ENCODE data around the gene NEK2. TPM values are rescaled to one million over a fixed set of nuclear protein-coding genes. Genes with fewer than 3 reads are reported as not detected.

NEK2 gene
- total and polyA plus RNA-seq, 2 of the 13 experiments (the other 11 are each of a cell fraction or from before 2014, with no cell fraction given), result 10.9 to 40.8 TPM

DNA sequence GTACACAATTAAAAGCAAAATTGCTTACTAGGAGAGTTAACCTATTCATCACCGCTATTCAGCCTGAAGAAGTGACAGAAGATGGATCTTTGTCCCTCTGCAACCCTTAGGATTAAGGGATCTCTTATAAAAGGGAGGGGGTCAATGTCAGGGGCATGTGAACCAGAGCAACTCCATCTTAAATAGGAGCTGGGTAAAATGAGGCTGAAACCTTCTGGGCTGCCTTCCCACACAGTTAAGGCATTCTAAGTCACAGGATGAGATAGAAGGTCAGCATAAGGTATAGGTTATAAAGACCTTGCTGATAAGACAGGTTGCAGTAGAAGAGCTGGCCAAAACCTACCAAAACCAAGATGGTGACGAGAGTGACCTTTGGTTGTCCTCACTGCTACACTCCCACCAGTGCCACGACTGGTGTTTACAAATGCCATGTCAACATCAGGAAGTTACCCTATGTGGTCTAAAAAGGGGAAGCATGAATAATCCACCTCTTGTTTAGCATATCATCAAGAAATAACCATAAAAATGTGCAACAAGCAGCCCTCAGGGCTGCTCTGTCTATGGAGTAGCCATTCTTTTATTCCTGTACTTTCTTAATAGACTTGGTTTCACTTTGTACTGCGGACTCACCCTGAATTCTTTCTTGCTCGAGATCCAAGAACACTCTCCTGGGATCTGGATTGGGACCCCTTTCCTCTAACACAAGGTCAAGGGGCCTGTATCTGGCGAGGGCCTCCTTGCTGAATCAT, 35.3 kb upstream of the NEK2 start (continued):
- TF ChIP-seq ZNF713 (CRISPR knock-in tag; IDR thresholded peaks at IDR 0.05) (no peak), ELF3 (CRISPR knock-in tag; IDR thresholded peaks at IDR 0.05) (no peak), EED (CRISPR knock-in tag; IDR thresholded peaks at IDR 0.05) (no peak)
- TF ChIP-seq, protein P1, sequence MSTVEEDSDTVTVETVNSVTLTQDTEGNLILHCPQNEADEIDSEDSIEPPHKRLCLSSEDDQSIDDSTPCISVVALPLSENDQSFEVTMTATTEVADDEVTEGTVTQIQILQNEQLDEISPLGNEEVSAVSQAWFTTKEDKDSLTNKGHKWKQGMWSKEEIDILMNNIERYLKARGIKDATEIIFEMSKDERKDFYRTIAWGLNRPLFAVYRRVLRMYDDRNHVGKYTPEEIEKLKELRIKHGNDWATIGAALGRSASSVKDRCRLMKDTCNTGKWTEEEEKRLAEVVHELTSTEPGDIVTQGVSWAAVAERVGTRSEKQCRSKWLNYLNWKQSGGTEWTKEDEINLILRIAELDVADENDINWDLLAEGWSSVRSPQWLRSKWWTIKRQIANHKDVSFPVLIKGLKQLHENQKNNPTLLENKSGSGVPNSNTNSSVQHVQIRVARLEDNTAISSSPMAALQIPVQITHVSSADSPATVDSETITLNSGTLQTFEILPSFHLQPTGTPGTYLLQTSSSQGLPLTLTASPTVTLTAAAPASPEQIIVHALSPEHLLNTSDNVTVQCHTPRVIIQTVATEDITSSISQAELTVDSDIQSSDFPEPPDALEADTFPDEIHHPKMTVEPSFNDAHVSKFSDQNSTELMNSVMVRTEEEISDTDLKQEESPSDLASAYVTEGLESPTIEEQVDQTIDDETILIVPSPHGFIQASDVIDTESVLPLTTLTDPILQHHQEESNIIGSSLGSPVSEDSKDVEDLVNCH (CRISPR knock-in tag; IDR thresholded peaks at IDR 0.05), result no peak

DNA sequence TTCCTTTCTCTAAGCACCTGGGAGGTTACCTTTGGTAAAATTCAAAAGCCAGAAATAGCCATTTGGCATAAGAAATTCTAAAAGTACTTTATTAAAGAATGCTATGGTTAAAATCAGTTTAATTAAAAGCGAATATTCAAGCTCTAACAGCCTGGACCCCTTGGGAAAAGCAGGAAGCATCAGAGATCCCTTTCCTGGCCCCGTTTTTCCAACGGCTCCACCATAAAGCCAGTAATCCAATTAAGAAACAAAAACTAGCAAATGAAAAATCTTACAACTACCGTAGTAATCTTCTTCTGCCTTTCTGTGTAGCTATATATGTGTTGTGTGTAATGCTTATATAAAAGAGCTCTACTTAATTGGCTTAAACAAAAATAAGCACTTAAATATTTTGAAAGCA, 33.5 kb upstream of the NEK2 start:
- no peak overlapping the region for H3K27ac ChIP-seq (ENCODE audit: extremely low read length, insufficient read depth, low read length)
- H3K4me3 ChIP-seq (replicated peaks in 1 of 3; ENCODE audit: insufficient read depth in 1 of 3, low read depth in 2 of 3, low read length in 3 of 3), result no peak overlapping the region
- POLR2A ChIA-PET, result no interaction called here
- no peak for FAIRE-seq
- CTCF ChIA-PET (ENCODE audit: low intra/inter-chr PET ratio, low total read pairs), result no interaction called here
- H3K79me2 ChIP-seq (ENCODE audit: insufficient read depth, low read length), result no peaks in the 10 kb centered on the region
- no peaks in the 10 kb centered on the region for H4K20me1 ChIP-seq (ENCODE audit: insufficient read depth, low read length)
- peaks cover 20% of the 10 kb centered on the region for H3K4me1 ChIP-seq (ENCODE audit: insufficient read depth, low read length)
- no peaks in the 10 kb centered on the region for H3K36me3 ChIP-seq (replicated peaks in 1 of 2; ENCODE audit: control insufficient read depth in 1 of 2, insufficient read depth in 2 of 2, low read length in 2 of 2)
- no peak overlapping the region for H3K9ac ChIP-seq (ENCODE audit: insufficient read depth, low read depth, low read length)
- intact Hi-C loops (cut with micrococcal nuclease; ENCODE audit: unreplicated experiment) (no loop called here), in situ Hi-C loops (cut with HindIII; ENCODE audit: extremely low pct_ligation_motif_present, low pct_unique_long_range_greater_than_20kb) (no loop called here)
- no peak overlapping the region for H3K4me2 ChIP-seq (ENCODE audit: low read depth, low read length)
- TF ChIP-seq KDM3A (CRISPR knock-in tag; IDR thresholded peaks at IDR 0.05; ENCODE audit: low read depth), result no peak
- no peak for TF ChIP-seq ZNF572 (CRISPR knock-in tag; IDR thresholded peaks at IDR 0.05)
- no peak overlapping the region for H2AFZ ChIP-seq (ENCODE audit: low read length)
- ATAC-seq, result no peak
- no peaks in the 10 kb centered on the region for H3K9me3 ChIP-seq (ENCODE audit: low read length)
- BruUV-seq (replicated peaks), result no TSS peak
- 42% methylated on average over 4 of the region's 4 CpGs for WGBS (ENCODE audit: low lambda C conversion rate)
- no peak for DNase-seq (ENCODE audit: low spot score)
- H3K27me3 ChIP-seq (ENCODE audit: control insufficient read depth in 1 of 2, insufficient read depth in 2 of 2, low read length in 2 of 2), result peaks cover 0 to 4% of the 10 kb centered on the region in 2 experiments; a peak in 3 of 5 replicates

Measured in HepG2 (cell line).